Stimulated activated naive CD8-positive, alpha-beta T cell treated with anti-CD3 and anti-CD28 coated beads, Interleukin-15, amount 100 ng/mL, for 72 hours (primary cell): Measurements from ENCODE around the gene TNFRSF1B.
A peak's percentile ranks its signal among the peaks of the same experiment; 100 is the strongest.

Experiments used
- ATAC-seq: fragments of 150-1000 bp; cut with Tn5 transposase; 2 replicates; pipeline ENCODE4 v1.10.0; 2021; ENCODE audit warnings: mild to moderate bottlenecking, moderate library complexity
- DNase-seq, 2 donors: peaks; one replicate each; pipeline ENCODE4 v3.0.0; 2021 to 2022
- H3K27ac Mint-ChIP-seq, 2 donors: one replicate each; pipeline ENCODE4 v1.8.0; 2022; ENCODE audit warnings: mild to moderate bottlenecking in 2 of 2, mixed read lengths in 2 of 2, moderate library complexity in 2 of 2
- H3K27me3 Mint-ChIP-seq: one replicate; pipeline ENCODE4 v1.8.0; 2022; ENCODE audit warnings: mixed read lengths
- H3K4me1 Mint-ChIP-seq: one replicate; pipeline ENCODE4 v1.8.0; 2022; ENCODE audit warnings: mild to moderate bottlenecking, mixed read lengths
- H3K4me3 Mint-ChIP-seq, 2 donors: one replicate each; pipeline ENCODE4 v1.8.0; 2022; ENCODE audit warnings: mild to moderate bottlenecking in 2 of 2, mixed read lengths in 2 of 2, moderate library complexity in 1 of 2
- H3K9me3 Mint-ChIP-seq, 2 donors: one replicate each; pipeline ENCODE4 v1.8.0; 2022; ENCODE audit warnings: mixed read lengths in 2 of 2

The TNFRSF1B gene

DNA sequence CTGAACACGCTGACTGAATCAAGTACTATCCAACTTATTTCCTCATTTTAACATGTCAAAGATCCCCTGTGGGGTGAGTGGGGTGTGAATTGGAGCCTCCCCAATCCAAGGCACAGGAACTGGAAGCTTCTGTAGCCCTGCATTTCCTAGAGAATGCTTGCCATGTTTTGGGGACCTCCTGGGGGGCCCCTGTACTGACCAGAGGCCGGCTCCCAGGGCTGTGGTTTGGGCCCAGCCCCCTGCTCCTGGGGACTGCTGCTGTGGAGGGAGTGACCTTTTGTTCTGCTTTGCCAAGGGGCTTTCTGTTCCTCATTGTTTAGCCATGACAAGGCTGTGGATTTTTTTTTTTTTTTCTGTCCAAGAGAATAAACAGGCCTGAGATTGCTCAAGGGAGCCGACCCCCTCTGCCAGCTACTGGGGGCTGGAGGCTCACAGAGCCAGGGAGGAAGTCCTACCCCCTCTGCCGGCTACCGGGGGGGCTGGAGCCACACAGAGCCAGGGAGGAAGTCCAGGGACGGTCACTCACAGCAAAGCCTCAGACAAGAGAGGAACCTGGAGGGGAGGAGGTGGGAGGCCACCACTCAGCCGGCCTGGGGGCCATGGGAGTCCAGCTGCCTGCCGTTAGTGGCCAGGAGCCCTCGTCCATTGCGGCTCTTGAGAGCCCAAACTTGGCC lies 17.4 kb downstream of the TNFRSF1B start:
- DNase-seq, result no peak
- Mint-ChIP-seq H3K27ac (peak overlapping the region in 1 of 2 donors; percentile 83), H3K9me3 (no peaks in the 10 kb centered on the region), H3K27me3 (no peaks in the 10 kb centered on the region), H3K4me1 (peaks cover 90% of the 10 kb centered on the region), H3K4me3 (no peak overlapping the region)
- no peak for ATAC-seq

GRCh38 chr1:12185036-12185917 lies 18.5 kb downstream of the TNFRSF1B start:
- peak overlapping the region in 1 of 2 donors; percentile 21 for H3K4me3 Mint-ChIP-seq
- H3K27me3 Mint-ChIP-seq, result no peaks in the 10 kb centered on the region
- H3K4me1 Mint-ChIP-seq, result peaks cover 87% of the 10 kb centered on the region
- no peaks in the 10 kb centered on the region for H3K9me3 Mint-ChIP-seq
- no peak for ATAC-seq
- peak overlapping the region; percentile 92 to 93 for H3K27ac Mint-ChIP-seq
- no peak for DNase-seq

DNA sequence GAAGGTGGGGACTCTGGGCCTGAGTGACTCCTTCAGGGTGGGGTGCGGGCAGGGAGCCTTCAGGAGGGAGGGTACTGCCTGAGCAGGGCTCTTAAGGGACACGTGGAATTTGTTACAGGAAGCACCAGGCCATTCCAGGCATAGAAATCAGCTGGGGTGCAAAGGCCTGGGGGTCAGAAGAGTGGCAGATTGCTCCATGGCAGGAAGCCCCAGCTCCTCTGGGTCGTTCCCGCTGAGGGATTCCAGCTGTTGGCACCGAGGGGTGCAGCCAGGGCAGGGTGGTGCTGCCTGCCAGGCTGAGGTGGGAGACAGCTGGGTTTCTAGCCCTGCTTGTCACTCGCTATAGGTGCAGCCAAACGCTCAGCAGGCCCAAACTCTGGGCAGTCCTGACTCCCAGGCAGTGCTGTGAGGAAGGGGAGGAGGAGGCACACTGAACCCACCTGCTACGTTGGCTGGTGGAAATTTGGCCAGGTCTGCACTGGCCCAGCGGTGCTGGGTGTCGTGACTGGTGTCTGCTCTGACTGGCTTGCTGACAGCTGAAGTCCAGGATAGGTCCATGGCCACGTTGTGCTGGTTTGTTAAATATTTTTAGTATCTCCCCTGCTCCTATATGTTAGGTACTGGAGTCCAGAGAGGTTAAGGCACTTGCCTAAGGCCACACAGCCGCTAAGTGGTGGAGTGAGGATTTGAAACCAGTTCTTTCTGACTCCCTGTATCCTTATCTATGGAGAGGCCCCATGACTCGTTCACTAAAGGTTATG lies 19.3 kb downstream of the TNFRSF1B start:
- Mint-ChIP-seq H3K9me3 (no peaks in the 10 kb centered on the region), H3K4me1 (peaks cover 87% of the 10 kb centered on the region), H3K27me3 (no peaks in the 10 kb centered on the region), H3K27ac (peak overlapping the region in 1 of 2 donors; percentile 91), H3K4me3 (peak overlapping the region in 1 of 2 donors; percentile 21)
- no peak for DNase-seq
- no peak for ATAC-seq

DNA sequence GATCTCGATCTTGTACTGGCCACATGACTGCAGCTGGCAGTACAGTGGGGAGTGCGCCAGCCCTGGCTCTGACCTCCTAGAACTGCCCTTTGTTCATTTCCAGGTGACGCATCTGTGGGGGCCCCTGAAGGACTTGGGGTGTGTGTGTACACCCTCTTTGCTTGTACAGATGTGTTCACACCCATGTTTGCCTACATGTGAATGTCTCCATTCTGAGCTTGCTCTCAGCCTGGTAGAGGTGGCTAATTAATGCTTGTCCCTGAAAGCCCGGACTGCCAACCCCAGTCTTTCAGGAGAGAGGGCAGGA lies 19.8 kb downstream of the TNFRSF1B start:
- no peaks in the 10 kb centered on the region for H3K9me3 Mint-ChIP-seq
- peak overlapping the region in 1 of 2 donors; percentile 63 for H3K27ac Mint-ChIP-seq
- DNase-seq (no peak), ATAC-seq (no peak)
- H3K27me3 Mint-ChIP-seq, result no peaks in the 10 kb centered on the region
- peaks cover 87% of the 10 kb centered on the region for H3K4me1 Mint-ChIP-seq
- no peak overlapping the region for H3K4me3 Mint-ChIP-seq

- Mint-ChIP-seq H3K9me3 (no peaks in the 10 kb centered on the region), H3K27me3 (no peaks in the 10 kb centered on the region), H3K4me3 (no peak overlapping the region), H3K27ac (peak overlapping the region in 1 of 2 donors; percentile 10), H3K4me1 (peaks cover 87% of the 10 kb centered on the region)
- ATAC-seq, result no peak
- no peak for DNase-seq
Measured at GRCh38 chr1:12188115-12188514, 21.3 kb downstream of the TNFRSF1B start.

DNA sequence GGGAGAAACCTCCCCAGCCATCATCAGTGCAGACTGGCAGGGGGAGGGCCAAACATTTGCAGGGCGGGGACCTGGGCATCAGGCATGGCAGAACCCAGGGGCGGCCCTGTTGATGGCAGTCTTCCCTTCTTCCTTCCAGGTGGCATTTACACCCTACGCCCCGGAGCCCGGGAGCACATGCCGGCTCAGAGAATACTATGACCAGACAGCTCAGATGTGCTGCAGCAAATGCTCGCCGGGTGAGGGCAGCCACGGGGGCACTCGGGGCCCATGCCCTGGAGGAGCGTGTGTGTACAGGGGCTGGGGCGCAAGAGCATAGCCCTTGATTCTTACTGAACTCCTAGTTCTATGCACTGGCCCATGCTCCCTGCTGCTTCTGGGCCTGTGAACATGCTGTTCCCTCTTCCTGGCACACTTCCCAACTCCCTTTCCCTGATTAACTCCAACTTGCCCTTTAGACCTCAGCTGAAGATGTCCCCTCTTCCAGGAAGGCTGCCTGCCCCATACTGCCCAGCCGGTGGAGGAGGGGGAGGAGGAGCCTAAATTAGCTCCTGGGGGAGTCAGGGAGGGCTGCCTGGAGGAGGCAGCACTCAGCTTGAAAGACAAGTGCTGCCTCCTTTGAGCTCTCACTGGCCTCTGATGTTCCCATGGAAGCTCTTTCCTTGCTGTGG lies 22.0 kb downstream of the TNFRSF1B start:
- no peak overlapping the region for H3K27ac Mint-ChIP-seq
- DNase-seq (no peak), ATAC-seq (no peak)
- no peaks in the 10 kb centered on the region for H3K9me3 Mint-ChIP-seq
- no peaks in the 10 kb centered on the region for H3K27me3 Mint-ChIP-seq
- H3K4me3 Mint-ChIP-seq, result no peak overlapping the region
- H3K4me1 Mint-ChIP-seq, result peaks cover 86% of the 10 kb centered on the region

GRCh38 chr1:12189328-12189682 lies 22.5 kb downstream of the TNFRSF1B start:
- ATAC-seq (no peak), DNase-seq (no peak)
- H3K4me3 Mint-ChIP-seq, result no peak overlapping the region
- no peaks in the 10 kb centered on the region for H3K27me3 Mint-ChIP-seq
- H3K27ac Mint-ChIP-seq, result peak overlapping the region in 1 of 2 donors; percentile 6
- peaks cover 86% of the 10 kb centered on the region for H3K4me1 Mint-ChIP-seq
- no peaks in the 10 kb centered on the region for H3K9me3 Mint-ChIP-seq

- Mint-ChIP-seq H3K4me3 (no peak overlapping the region), H3K27ac (peak overlapping the region in 1 of 2 donors; percentile 71), H3K27me3 (no peaks in the 10 kb centered on the region), H3K9me3 (no peaks in the 10 kb centered on the region), H3K4me1 (peaks cover 82% of the 10 kb centered on the region)
- ATAC-seq (peak; percentile 29), DNase-seq (no peak)
Measured at GRCh38 chr1:12191242-12192032, 24.6 kb downstream of the TNFRSF1B start.

DNA sequence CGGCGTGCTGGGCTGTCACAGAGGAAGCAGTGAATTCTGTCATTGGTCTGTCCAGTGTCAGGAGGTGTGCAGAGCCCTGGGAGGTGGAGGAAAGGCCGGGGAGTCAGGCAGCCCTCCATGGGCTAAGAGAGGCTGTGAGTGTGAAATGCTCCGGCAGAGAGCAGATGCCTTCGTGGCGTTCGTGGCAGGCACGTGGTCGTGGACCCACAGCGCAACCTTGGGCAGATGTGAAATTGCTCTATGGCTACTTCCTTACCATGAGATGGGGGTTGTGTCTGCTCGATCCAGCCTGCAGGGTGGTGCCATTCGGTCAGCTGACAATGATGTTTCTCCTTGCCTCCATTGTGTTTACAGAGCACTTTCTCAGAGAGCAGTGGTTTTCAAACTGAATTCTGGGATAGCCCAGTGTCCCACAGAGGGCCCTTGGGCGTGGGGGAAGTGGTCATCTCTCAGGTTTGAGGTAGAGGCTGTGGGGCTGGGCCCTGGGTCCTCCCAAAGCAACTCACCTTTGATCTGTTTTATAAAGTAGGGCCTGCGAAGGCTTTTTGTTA lies 27.9 kb downstream of the TNFRSF1B start:
- ATAC-seq, result no peak
- peaks cover 91% of the 10 kb centered on the region for H3K4me1 Mint-ChIP-seq
- H3K27me3 Mint-ChIP-seq, result no peaks in the 10 kb centered on the region
- no peak overlapping the region for H3K27ac Mint-ChIP-seq
- no peak for DNase-seq
- no peaks in the 10 kb centered on the region for H3K9me3 Mint-ChIP-seq
- no peak overlapping the region for H3K4me3 Mint-ChIP-seq

GRCh38 chr1:12195416-12195815 lies 28.6 kb downstream of the TNFRSF1B start:
- no peak overlapping the region for H3K27ac Mint-ChIP-seq
- H3K4me3 Mint-ChIP-seq, result no peak overlapping the region
- H3K4me1 Mint-ChIP-seq, result peaks cover 94% of the 10 kb centered on the region
- no peak for DNase-seq
- H3K9me3 Mint-ChIP-seq, result no peaks in the 10 kb centered on the region
- H3K27me3 Mint-ChIP-seq, result no peaks in the 10 kb centered on the region
- ATAC-seq, result no peak

DNA sequence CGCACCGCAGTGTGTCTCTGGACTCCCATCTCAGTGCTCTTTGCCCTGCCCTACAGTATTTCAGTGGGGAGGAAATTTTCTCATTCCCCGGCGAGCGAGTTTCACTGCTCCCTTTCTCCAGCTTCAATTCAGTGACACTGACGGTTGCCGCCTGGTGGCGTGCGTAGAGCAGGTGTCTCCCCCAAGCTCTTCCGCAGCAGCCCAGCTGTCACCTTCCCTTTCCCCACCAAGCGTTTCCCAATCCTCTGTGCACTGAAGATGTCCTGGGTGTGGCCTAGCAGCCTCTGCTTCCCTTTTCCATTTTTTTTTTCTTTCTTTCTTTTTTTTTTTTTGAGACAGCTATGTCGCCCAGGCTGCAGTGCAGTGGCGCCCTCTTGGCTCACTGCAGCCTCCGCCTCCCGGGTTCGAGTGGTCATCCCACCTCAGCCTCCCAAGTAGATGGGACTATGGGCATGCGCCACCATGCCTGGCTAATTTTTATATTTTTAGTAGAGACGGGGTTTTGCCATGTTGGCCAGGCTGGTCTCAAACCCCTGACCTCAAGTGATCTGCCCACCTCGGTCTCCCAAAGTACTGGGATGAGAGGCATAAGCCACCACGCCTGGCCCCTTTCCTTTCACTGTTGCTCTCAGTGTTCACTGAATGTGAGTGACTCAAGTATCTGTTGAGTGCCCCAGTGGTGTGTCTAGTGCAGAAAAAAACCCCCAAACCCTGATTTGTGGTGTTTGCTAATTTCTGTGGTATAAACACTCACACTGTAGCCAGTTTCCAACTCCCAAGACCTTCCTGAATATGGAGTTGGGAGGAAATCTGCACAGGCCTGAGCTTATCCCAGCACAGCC lies 30.1 kb downstream of the TNFRSF1B start:
- H3K27ac Mint-ChIP-seq, result peak overlapping the region; percentile 20 to 90
- H3K4me3 Mint-ChIP-seq, result peak overlapping the region; percentile 32 to 36
- peak in 1 of 2 donors; percentile 56 for DNase-seq
- no peaks in the 10 kb centered on the region for H3K27me3 Mint-ChIP-seq
- H3K4me1 Mint-ChIP-seq, result peaks cover 94% of the 10 kb centered on the region
- ATAC-seq, result peak; percentile 73
- no peaks in the 10 kb centered on the region for H3K9me3 Mint-ChIP-seq

GRCh38 chr1:12197483-12197880 lies 30.7 kb downstream of the TNFRSF1B start:
- Mint-ChIP-seq H3K27me3 (no peaks in the 10 kb centered on the region), H3K4me1 (peaks cover 94% of the 10 kb centered on the region), H3K27ac (no peak overlapping the region), H3K4me3 (no peak overlapping the region), H3K9me3 (no peaks in the 10 kb centered on the region)
- DNase-seq (no peak), ATAC-seq (no peak)

GRCh38 chr1:12200208-12200607 lies 33.4 kb downstream of the TNFRSF1B start:
- Mint-ChIP-seq H3K27ac (peak overlapping the region in 1 of 2 donors; percentile 48), H3K4me3 (peak overlapping the region in 1 of 2 donors; percentile 18), H3K4me1 (peaks cover 95% of the 10 kb centered on the region), H3K9me3 (no peaks in the 10 kb centered on the region), H3K27me3 (no peaks in the 10 kb centered on the region)
- DNase-seq (no peak), ATAC-seq (no peak)
